LNCAP (cell line): Measurements from ENCODE around the gene MMP25.

Experiments
- TF ChIP-seq, protein P1 (sequence below): fragments of 450-650 bp; IDR thresholded peaks from 2 replicates; pipeline ENCODE4 v1.5.1; 2017; ENCODE audit warnings: mild to moderate bottlenecking

MMP25 gene

DNA sequence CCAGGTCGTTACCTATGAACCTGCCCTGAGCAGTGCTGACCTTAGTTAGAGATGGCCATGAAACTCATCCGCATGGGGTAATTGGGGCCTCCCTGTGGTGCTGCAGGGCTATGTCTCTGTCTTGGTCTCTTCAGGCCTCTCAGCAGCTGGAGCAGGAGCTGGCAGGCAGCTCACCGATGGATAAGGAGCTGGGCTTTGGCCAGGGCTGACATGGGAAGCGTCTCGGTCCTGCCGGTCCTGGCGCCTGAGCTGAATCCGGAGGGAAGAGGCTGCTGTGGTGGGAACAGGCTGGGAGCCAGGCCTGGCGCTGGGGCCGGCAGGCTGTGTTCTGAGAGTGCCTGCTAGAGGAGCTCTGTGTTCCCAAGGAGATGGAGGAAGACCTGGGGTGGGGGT lies 29.2 kb downstream of the MMP25 start:
- TF ChIP-seq, protein P1, sequence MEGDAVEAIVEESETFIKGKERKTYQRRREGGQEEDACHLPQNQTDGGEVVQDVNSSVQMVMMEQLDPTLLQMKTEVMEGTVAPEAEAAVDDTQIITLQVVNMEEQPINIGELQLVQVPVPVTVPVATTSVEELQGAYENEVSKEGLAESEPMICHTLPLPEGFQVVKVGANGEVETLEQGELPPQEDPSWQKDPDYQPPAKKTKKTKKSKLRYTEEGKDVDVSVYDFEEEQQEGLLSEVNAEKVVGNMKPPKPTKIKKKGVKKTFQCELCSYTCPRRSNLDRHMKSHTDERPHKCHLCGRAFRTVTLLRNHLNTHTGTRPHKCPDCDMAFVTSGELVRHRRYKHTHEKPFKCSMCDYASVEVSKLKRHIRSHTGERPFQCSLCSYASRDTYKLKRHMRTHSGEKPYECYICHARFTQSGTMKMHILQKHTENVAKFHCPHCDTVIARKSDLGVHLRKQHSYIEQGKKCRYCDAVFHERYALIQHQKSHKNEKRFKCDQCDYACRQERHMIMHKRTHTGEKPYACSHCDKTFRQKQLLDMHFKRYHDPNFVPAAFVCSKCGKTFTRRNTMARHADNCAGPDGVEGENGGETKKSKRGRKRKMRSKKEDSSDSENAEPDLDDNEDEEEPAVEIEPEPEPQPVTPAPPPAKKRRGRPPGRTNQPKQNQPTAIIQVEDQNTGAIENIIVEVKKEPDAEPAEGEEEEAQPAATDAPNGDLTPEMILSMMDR = no peak

DNA sequence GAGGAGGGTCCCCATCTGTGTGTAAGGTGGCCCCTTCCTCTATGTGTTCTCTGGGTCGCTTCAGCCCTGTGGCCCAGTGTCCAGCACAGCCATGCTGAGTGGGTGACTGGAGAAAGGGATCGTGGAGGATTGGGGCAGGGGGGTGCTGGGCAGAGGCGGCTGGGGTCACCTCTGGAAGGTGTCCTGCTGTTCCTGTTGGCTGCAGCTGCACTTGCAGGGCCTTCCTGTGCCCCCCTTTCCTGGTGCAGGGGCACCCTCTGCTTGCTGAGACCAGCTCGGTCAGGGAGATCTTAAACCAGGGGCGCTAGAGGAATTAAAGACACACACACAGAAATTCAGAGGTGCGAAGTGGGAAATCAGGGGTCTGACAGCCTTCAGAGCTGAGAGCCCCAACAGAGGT lies 30.2 kb downstream of the MMP25 start:
- TF ChIP-seq, protein P1 = no peak

DNA sequence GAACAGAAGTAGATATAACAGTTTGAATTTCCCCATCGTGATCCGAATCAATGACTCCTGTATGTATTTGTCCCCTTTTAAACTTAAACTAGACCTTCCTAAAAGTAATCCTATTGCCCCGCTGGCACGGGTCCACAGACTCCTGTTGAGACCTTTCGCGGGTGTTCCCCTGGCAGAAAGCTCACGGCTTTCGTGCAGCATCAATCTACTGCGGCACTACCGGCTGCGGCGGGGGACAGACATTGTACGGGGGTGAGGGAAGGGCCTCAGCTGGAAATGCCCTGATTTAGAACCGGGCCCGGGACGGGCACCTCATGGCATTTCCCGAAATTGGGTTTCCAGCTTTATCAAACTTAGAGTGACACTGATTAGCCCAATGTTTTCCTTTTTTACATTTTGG lies 33.7 kb downstream of the MMP25 start:
- TF ChIP-seq, protein P1 = no peak

DNA sequence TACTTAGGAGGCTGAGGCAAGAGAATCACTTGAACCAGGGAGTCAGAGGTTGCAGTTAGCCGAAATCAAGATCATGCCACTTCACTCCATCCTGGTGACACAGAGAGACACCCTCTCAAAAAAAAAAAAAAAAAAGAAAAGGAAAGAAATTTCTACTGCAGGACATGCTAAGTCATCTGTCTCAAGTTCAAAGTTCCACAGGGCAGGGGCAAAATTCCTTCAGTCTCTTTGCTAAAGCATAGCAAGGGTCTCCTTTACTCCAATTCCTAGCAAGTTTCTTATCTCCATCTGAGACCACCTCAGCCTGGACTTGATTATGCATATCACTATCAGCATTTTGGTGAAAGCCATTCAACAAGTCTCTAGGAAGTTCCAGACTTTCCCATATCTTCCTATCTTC lies 38.1 kb downstream of the MMP25 start:
- TF ChIP-seq, protein P1 = no peak

DNA sequence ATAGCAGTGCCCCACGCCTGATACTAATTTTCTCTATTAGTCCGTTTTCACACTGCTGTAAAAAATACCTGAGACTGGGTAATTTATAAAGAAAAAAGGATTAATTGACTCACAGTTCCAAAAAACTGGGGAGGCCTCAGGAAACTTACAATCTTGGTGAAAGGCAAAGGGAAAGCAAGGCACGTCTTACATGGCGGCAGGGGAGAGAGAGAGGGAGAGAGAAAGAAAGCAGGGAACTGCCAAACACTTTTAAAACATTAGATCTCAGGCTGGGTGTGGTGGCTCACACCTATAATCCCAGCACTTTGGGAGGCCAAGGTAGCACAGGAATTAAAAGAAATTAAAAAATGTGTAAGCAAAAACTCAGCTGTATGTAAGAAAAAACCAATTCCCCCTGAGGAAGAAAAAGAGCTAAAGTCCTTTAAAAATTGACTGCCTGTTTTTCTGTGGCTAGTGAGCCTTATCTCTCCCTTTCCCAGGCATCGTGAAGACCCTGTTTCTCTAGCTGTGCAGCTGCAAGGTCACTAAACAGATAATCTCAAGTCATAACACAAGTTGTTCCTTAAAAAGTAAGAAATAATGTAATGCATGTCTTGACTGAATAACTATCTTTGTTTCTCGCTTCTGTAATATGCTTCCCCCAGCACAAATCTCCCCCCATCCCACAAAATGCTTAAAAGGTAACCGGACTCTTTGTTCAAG lies 38.8 kb downstream of the MMP25 start:
- TF ChIP-seq, protein P1 = no peak

DNA sequence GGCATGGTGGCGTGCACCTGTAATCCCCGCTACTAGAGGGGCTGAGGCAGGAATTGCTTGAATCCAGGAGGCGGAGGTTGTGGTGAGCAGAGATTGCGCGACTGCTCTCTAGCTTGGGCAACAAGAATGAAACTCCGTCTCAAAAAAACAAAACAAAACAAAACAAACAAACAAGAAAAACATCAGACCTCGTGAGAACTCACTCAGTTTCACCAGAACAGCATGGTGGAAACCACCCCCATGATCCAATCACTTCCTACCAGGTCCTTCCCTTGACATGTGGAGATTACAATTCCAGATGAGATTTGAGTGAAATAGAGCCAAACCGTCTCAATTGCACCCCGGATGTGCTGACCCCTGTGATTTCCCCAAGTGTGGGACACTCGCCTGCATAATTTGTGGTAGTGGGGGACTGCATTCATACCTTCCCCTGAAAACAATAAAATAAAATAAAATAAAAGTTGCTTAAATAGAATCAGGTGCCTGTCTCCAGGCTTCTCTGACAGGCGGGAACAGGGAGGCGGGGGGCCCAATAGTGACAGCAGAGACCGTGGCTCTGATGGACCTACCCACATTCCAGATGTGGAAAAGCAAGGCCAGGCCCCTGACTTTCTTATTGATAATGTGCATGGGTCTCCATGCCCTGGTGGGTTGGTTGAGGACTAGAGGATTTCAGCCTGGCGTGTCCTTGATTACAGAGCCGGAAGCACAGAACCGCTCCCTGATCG lies 39.7 kb downstream of the MMP25 start:
- TF ChIP-seq, protein P1 = no peak

DNA sequence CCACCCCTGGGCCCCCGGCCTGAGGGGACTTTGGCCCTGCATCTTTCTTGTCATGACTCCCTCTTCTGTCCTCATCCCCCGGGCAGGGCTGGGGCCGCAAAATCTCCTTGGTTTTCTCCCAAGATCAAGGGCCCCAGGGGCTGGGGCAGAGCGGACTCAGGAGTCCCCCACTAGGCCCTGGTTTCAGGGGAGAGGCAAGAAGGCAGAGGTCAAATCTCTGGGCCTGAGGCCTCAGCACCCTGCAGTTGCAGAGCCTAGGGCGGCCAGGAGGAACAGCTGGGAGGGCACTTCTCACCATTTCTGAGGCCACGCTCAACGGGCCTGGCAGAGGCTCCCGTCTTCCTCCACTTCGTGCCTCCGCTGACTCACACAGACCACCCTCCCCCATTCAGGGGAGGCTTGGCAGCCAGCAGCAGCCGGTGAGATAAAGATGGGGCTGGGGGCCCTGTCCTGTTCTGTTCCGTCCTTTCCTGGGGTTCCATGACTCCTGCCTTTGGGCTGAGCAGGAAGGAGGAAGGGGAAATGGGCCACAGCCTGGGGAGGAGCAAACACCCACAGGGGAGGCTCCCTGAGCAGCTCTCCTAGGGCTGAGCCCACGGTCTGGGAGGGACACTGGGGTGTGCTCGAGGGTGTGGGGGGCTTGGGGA lies 40.4 kb downstream of the MMP25 start:
- TF ChIP-seq, protein P1 = no peak
